RWPE2 (cell line): ENCODE measurements around the gene SEC16B.

ENCODE experiments used
- ATAC-seq: fragments of 200-7000 bp; cut with Tn5 transposase; 3 replicates; pipeline ENCODE4 v1.9.1; 2021; ENCODE audit warnings: low read depth
- DNase-seq: peaks from one replicate; pipeline ENCODE4 v3.0.0-alpha.2; 2020; ENCODE audit warnings: low spot score
- H3K27ac ChIP-seq: fragments of 450-650 bp; 2 replicates; pipeline ENCODE4 v1.5.1; 2017; ENCODE audit warnings: mild to moderate bottlenecking; ENCODE audit not compliant: poor library complexity, severe bottlenecking
- H3K27me3 ChIP-seq: fragments of 250-450 bp; sonication (Bioruptor Pico); 2 replicates; pipeline ENCODE4 v1.5.1; 2021; ENCODE audit warnings: mild to moderate bottlenecking, moderate library complexity; ENCODE audit not compliant: insufficient read depth, poor library complexity, severe bottlenecking
- H3K36me3 ChIP-seq: fragments of 250-450 bp; sonication (Bioruptor Pico); 2 replicates; pipeline ENCODE4 v1.5.1; 2020; ENCODE audit warnings: low read depth, mild to moderate bottlenecking, moderate library complexity
- H3K4me1 ChIP-seq: fragments of 250-450 bp; sonication (Bioruptor Pico); 2 replicates; pipeline ENCODE4 v1.5.1; 2021; ENCODE audit warnings: mild to moderate bottlenecking, moderate library complexity; ENCODE audit not compliant: insufficient read depth, poor library complexity, severe bottlenecking
- H3K4me3 ChIP-seq: fragments of 250-450 bp; sonication (Bioruptor Pico); 2 replicates; pipeline ENCODE4 v1.5.1; 2021; ENCODE audit warnings: mild to moderate bottlenecking, moderate library complexity; ENCODE audit not compliant: severe bottlenecking
- H3K9me3 ChIP-seq: fragments of 250-450 bp; sonication (Bioruptor Pico); 2 replicates; pipeline ENCODE4 v1.5.1; 2021; ENCODE audit warnings: mild to moderate bottlenecking, moderate library complexity; ENCODE audit not compliant: severe bottlenecking
- CTCF ChIP-seq: fragments of 450-650 bp; IDR thresholded peaks from one replicate; pipeline ENCODE4 v1.5.1; 2017; ENCODE audit warnings: mild to moderate bottlenecking, moderate library complexity; ENCODE audit not compliant: poor library complexity, severe bottlenecking

The SEC16B gene

GRCh38 chr1:178011864-178012503, 42.1 kb upstream of the SEC16B start:
- no peaks in the 10 kb centered on the region for H3K36me3 ChIP-seq
- no peaks in the 10 kb centered on the region for H3K27me3 ChIP-seq
- peak overlapping the region; percentile 77 for H3K27ac ChIP-seq
- no peak for TF ChIP-seq CTCF
- no peak overlapping the region for H3K4me3 ChIP-seq
- ATAC-seq (no peak), DNase-seq (no peak)
- H3K4me1 ChIP-seq = peaks cover 15% of the 10 kb centered on the region
- no peaks in the 10 kb centered on the region for H3K9me3 ChIP-seq

GRCh38 chr1:178011465-178011828, 41.6 kb upstream of the SEC16B start:
- Histone ChIP-seq H3K9me3 (no peaks in the 10 kb centered on the region), H3K36me3 (no peaks in the 10 kb centered on the region), H3K4me1 (peaks cover 15% of the 10 kb centered on the region), H3K4me3 (no peak overlapping the region), H3K27ac (peak overlapping the region; percentile 77), H3K27me3 (no peaks in the 10 kb centered on the region)
- TF ChIP-seq CTCF = no peak
- DNase-seq = peak; percentile 67
- ATAC-seq = peak; percentile 99

- no peak for DNase-seq
- Histone ChIP-seq H3K9me3 (no peaks in the 10 kb centered on the region), H3K27me3 (no peaks in the 10 kb centered on the region), H3K27ac (peak overlapping the region; percentile 77), H3K36me3 (no peaks in the 10 kb centered on the region), H3K4me1 (peaks cover 15% of the 10 kb centered on the region), H3K4me3 (no peak overlapping the region)
- no peak for TF ChIP-seq CTCF
- peak; percentile 7; the same call in 1 of the 3 replicates for ATAC-seq
Measured at GRCh38 chr1:178010674-178011464, 41.0 kb upstream of the SEC16B start.

- H3K27me3 ChIP-seq = no peaks in the 10 kb centered on the region
- no peak for TF ChIP-seq CTCF
- ATAC-seq = no peak
Measured at GRCh38 chr1:178006043-178006442, 36.2 kb upstream of the SEC16B start.

GRCh38 chr1:178005450-178005849, 35.6 kb upstream of the SEC16B start:
- peaks cover 8% of the 10 kb centered on the region for H3K4me1 ChIP-seq
- no peaks in the 10 kb centered on the region for H3K36me3 ChIP-seq
- no peak for DNase-seq
- TF ChIP-seq CTCF = no peak
- H3K9me3 ChIP-seq = no peaks in the 10 kb centered on the region
- H3K4me3 ChIP-seq = no peak overlapping the region
- no peak for ATAC-seq
- H3K27me3 ChIP-seq = no peaks in the 10 kb centered on the region
- H3K27ac ChIP-seq = peak overlapping the region; percentile 18

More at GRCh38 chr1:178006043-178006442, 36.2 kb upstream of the SEC16B start:
- Histone ChIP-seq H3K27ac (no peak overlapping the region), H3K36me3 (no peaks in the 10 kb centered on the region), H3K4me1 (peaks cover 14% of the 10 kb centered on the region), H3K4me3 (no peak overlapping the region), H3K9me3 (no peaks in the 10 kb centered on the region)
- DNase-seq = no peak
